NCI-H524 treated with DMSO at 0.1 percent for 48 hours (cell line): ENCODE results near the gene ASPDH.
"Not testable (repeated sequence)": the region's sequence is repeated elsewhere in the genome, so short reads cannot be mapped to it uniquely, and the experiment has no call there.

ENCODE experiments used
- DNase-seq: peaks from one replicate; lab custom pipeline; 2025; lab: John Stamatoyannopoulos, UW

Gene ASPDH

GRCh38 chr19:50478901-50479715 lies 34.6 kb downstream of the ASPDH start:
- no peak for DNase-seq

- DNase-seq, result no peak
These were observed 35.8 kb downstream of the ASPDH start for GRCh38 chr19:50477751-50478515.

DNA sequence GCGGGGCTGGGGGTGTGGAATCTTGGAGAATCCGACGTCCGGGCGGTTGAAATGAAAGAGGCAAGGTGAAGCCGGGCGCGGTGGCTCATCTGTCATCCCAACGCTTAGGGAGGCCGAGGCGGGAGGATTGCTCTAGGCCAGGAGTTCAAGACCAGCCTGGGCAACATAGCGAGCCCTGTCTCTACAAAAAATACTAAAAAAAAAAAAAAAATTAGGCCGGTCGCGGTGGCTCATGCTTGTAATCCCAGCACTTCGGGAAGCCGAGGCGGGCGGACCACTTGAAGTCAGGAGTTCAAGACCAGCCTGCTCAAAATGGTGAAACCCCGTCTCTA lies 36.8 kb downstream of the ASPDH start:
- no peak for DNase-seq

GRCh38 chr19:50476224-50476906 lies 37.3 kb downstream of the ASPDH start, which contains the start of the genes EMC10 and GARIN5A:
Gene EMC10, plus strand, starts transcription at chr19:50476507. Its CDS starts 38 bp downstream, at chr19:50476545.
Gene GARIN5A, minus strand, starts transcription at chr19:50476848. Its CDS starts 460 bp downstream, at chr19:50476388.
- DNase-seq, result peak; percentile 40

DNA sequence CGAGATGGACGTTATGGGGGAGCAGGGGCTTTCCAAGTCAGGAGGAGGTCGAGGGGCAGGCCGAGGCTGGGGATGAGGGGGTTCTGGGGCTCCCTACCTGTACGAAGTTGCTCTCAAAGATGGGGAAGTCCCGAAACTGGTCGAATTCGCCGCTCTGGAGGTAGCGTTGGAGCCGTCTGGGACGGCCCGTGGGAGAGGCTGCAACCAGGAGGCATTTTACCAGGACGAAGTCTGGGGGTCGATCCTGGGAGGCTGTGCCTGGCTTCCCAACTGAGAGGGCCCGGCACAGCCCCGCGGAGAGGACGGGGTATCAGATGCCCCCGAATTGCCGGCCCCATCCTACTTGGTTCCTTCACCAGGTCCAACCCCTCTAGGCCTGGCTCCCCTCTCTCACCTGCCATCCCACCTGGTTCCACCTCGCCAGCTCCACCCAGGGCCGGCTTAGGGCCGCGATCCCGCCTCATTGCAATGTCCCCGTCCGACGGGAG lies 37.9 kb downstream of the ASPDH start:
- DNase-seq, result no peak

DNA sequence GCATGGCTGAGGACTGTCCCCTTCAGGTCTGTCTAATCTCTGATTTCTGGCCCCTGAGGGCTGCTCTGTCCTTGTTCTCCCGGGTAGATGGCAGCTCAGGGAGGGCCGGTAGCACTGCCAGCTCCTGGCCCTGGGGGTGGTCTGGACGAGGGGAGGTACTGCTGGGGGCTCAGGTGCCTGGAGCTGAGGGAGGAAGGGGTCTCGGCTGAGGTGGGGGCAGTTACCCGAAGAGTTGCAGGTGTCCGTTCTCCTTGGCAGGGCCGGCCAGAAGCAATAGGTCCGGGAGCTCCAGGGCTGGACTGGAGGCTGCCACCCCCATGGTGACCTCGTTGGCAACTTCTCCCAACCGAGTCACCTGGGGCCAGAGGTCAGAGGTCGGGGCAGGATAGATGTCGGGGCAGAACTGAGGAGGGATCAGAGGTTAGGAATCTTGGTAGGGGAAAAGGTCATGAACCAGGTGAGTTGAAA lies 38.6 kb downstream of the ASPDH start:
- no peak for DNase-seq

DNA sequence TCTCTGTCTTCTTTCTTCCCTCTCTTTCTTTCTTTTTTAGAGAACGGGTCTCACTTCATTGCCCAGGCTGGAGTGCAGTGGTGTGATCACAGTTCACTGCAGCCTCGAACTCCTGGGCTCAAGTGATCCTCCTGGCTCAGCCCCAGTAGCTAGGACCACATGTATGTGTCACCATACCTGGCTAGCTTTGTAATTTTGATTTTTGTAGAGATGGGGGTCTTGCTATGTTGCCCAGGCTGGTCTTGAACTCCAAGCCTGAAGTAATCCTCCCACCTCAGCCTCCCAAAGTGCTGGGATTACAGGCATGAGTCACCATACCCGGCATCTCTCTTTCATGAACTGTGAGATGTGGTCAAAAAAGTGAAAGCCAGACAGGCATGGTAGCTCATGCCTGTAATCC lies 40.4 kb downstream of the ASPDH start:
- DNase-seq, result not testable (repeated sequence)

DNA sequence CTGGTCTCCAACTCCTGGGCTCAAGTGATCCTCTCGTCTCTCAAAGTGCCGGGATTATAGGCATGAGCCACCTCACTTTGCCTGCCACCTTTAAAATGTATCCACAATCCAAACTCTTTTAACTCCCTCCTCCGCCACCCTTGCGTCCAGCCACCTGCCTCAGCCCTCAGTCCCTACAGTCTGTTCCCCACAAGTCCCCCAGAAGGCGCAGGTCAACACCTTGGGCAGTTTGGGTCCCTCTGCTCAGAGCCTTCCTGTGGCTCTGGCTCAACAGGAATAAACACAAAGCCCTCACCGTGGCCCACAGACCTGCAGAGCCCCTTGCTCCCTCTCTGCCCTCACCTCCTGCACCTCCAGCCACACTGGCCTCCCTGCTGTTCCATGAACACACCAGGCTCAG lies 44.9 kb downstream of the ASPDH start:
- no peak for DNase-seq

GRCh38 chr19:50467566-50467965 lies 46.1 kb downstream of the ASPDH start:
- DNase-seq, result no peak

- DNase-seq, result no peak
These were observed 47.0 kb downstream of the ASPDH start for GRCh38 chr19:50466706-50467039.

GRCh38 chr19:50465986-50466705 lies 47.6 kb downstream of the ASPDH start:
- no peak for DNase-seq

DNA sequence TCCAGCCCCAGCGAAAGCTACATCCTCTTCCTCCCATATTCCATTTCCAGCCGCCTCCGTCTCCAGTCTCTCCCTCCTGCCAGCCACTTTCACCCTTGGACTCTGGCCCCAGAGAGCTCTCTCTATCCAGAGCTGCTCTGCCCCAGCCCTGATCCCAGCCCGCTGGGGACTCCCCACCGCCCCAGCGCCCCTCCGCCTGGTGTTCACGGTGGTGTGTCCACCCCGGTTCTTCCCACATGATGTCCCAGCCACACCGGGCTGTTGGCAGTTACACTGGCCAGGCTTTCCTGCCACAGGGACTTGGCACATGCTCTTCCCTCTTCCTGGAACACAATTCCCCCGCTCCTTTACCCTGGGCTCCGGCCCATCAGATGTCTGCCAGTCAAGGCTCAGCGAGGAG lies 48.7 kb downstream of the ASPDH start:
- DNase-seq, result no peak

DNA sequence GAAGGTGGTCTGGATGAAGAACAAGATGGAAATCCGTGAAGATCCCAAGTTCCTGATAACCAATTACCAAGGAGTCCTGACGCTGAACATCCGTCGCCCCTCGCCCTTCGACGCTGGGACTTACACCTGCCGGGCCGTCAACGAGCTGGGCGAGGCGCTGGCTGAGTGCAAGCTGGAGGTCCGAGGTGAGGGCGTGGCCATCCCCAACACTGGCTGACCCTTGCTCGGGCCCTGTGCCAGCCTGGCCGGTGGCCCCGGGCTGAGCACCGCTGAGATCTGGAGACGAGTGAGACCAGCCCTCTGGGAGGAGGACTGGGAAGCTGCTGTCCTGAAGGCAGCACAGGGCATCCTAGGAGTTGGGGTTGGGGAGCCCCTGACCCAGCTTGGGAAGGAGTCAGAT lies 49.4 kb downstream of the ASPDH start:
- DNase-seq, result no peak

- DNase-seq, result no peak
These were observed 50.7 kb downstream of the ASPDH start for GRCh38 chr19:50462970-50463369.
